Stimulated activated CD8-positive, alpha-beta memory T cell treated with anti-CD3 and anti-CD28 coated beads, Interleukin-4, amount 100 ng/mL, for 1 hour (primary cell): Measurements from ENCODE around the gene SLC22A12.

ENCODE experiments used
- DNase-seq, 2 donors: peaks; one replicate each; pipeline ENCODE4 v3.0.0-alpha.2; 2020; ENCODE audit warnings: low read depth in 2 of 2, low spot score in 1 of 2

Gene SLC22A12

DNA sequence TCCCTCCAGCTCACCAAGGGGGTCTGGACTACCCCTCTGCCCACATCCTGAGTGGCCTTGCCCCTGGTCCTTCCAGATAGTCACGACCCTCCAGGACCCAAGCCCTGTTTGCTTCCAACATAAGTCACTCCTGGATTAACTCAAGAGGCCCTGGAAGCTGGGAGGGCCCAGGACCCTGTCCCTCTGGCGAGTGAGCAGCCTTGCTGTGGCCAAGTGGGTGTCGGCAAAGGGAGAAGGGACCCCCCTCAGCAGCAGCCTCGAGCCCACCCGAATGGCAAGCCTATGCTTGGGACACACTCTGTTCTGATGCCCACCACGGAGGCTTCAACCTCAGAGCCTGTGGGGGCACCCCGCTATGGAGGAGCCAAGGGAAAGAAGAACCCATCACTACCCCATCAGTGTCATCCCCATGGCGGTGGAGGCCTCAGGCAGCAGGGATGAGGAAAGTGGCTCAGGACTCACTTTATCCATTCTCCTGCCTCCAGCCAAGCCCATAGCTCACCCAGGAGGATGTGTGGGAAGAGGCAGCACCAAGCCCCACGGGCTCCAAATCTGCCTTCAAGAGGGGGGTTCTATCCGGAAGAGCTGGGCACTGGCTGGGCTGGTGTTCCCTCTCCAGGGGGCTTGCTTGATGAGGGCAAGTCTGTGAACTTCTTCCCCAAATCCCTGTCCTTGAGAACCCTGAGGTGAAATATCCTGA, 12.5 kb downstream of the SLC22A12 start:
- no peak for DNase-seq

DNA sequence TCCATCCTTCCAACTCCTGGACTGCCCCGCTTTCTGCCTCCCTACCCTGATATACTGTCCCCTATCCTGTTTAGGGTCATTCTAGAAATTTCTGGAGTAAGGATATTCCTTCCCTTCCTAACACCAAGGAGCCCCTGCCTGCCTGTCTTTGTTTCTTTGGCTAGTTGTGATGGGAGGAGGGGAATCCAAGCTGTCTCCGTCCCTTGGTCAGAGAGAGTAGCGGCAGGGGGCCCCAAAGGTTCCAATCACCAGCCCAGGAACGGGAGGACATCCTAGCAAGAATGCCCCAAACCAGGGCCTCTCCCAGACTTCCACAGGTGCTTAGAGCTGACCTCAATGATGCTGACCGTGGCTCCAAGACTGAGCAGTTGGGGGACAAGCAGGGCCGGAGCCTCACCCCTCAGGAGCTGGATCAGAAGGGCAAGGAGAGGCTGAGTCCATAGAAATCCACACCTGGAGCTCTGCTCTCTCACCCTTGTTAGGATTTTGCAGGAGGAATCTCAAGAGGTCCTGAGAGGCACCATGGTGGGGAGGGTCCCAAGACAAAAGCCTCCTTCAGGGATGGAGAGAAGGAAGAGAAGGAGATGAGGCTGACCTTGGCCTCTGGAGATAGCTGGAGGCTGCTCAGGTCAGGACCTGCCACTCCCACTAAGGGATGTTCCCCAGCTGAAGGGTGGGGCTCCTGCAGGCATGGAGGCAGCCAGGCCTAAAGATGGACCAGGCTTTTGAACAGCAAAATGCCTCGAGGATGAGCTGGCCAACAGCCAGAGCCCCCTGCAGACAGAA, 13.6 kb downstream of the SLC22A12 start:
- DNase-seq: no peak

DNA sequence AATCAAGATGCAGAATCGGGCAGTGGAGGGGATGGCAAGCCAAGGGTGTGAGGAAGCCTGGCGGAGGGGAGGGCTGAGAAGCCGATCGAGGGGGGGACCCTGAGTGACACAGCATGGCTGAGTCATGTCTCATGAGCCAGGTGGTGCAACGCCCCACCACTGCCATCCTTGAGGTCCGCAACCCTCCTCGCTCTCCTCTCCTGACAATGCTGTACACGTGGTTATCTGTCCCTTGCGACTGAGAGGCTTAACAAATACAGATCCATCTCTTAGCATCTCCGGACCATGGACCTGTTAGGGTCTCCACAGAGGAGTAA, 14.2 kb downstream of the SLC22A12 start:
- no peak for DNase-seq

DNA sequence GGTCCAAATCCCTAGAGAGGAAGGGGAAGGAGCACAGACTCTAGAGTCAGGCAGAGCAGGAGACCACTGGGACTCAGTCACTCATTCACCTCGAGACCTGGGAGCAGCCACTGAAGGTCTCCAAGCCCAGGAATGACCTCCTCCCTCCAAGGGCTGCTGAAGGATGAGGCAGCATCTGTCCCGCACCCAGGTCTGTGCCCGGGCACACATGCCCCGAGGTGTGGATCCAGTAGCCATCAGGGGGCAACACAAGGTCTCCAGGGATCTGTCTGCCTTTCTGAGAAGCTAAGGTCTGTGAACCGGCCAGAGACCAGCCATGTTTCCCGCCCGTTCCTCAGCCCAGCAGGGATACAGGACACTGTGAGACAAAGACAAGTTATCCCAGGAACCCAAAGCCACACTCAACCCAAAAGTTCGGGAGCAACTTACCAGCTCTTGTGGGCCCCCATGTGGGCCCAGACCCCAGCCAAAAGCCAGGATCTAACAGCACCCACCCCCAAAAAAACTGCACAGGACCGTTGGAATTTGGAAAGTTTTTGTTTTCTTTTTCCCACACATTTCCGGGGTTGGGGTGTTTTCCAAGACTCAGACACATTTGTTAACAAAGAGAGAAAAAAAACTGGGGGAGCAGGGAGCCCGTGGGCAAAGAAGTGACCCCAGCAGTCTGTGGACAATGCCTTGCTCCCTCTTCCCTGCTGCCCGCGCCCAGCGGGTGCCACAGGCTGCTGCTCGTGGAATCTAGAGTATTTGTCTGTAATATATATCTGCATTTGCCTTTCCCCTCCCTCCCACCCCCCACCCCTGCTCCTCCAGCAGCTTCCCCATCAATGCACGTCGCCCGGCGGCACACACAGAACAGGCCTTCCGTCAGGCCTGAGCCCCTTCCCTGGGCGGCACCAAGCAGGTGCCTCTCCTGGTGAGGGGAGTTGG, 14.9 kb downstream of the SLC22A12 start:
- DNase-seq: no peak

DNA sequence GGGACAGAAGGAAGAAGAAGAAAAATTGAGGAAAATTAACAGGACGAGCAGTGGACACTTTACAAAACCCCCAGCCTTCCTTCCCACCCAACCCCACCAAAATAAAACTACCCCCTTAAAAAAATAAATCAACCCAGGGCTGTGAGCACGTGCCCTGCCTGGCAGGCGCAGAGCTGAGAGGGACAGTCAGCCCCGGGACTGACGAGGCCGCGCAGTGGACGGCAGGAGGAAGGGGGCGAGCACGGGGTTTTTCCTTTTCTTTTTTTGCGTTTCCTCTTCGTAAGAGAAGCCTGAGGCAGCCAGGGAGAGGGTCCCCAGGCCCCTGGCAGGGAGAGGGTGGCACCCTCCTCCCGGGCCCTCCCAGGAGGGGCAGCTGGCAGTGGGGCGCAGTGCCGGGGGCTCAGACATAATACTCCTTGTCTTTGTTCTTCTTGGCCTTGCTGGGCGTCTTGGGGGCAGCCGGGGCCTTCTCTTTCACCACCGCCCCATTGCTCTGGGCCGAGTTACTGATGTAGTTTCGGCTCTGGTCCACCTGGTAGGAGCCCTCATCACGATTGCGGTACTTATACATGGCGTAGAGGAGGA, 15.9 kb downstream of the SLC22A12 start:
- no peak for DNase-seq

DNA sequence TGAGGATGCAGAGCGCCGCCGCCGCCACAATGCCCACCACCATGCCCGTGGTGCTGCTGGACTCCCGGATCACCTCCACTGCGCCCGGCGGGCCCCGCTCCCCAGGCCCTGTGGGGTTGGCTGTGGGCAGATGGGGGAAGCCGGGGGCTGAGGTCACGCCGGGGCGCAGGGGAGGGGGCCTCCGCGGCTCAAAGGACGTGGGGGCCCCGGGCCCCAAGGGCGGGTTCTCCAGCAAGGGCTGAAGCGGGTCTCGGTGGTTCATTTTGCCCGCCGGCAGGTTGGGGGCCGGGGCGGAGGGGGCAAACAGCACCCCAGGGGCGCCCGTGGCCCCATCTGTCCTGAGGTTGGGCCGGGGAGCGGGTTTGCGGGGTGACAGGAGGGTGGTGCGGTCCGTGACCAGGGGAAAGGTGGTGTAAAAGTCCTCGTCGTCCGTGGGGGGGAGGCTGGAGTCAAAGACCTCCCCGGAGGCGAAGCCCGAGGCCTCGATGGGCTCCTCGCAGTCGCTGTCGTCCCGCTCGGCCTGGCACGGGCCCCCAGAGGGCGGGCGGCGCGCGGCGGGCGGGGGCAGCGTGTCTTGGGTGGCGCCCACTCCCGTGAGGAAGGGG, 16.5 kb downstream of the SLC22A12 start:
- no peak for DNase-seq

DNA sequence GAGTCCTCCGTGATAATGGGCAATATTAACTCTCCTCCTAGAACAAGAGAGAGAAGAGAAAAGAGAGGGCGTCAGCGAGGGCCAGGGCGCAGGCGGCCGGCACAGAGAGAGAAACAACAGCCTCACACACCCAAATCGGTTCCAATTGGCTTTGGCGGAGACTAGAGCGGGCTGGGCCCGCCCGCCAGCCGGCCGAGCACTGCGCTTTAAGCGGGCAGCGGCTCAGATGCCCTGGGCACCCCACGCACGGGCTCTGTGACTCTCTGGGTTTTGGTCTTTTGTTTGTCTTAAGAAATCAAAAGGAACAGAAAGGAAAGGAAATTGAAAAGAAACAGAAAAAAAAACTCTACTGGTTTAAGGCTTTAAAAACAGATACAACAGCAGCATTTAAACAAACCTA, 17.0 kb downstream of the SLC22A12 start:
- no peak for DNase-seq

DNA sequence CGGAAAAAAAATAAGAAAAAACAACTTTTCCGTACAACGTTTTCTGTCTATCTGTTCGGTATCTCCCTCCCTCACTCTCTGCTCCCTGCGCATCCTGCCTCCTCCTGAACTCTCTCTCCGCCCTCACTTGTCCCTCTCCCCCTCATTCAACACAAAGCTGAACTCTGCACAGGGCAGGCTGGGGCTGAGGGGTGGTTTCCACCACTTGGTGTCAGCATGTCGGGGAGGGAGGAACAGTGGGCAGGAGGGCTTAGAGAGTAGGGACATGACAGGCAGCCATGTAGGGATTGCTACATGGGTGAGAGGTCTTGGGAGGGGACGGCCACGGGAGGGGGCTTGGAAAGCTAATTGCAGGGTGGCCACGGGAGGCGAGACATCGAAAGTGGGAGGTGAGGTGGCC, 17.6 kb downstream of the SLC22A12 start:
- DNase-seq: no peak

DNA sequence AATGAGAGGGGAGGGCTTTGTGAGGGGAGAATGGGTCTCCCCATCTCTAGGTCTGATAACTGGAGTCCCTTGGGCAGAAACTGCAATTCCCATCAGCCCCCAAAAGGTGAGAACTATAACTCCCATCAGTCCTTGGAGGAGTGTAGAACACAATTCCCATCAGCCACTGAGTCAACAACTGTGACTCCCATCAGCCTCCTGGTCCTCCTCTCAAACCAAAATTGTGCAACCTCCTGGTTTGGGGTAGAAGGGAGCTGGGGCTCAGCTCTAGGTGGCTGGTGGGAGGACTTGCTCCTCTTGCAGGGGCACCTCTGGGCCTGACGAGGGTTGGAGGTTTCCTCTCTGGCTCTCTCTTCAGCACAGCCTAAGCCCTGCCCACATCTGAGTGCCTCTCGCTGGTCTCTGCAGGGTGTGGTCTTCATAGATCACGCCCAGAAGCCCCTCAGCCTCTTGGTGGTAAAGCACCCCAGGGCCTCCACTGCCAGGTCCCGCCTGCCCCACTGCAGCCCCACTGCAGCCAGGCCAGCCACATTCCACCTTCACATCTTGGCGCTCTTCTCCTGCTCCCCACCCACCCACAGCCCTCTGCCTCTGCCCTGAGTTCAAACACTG, 18.5 kb downstream of the SLC22A12 start:
- DNase-seq: no peak

DNA sequence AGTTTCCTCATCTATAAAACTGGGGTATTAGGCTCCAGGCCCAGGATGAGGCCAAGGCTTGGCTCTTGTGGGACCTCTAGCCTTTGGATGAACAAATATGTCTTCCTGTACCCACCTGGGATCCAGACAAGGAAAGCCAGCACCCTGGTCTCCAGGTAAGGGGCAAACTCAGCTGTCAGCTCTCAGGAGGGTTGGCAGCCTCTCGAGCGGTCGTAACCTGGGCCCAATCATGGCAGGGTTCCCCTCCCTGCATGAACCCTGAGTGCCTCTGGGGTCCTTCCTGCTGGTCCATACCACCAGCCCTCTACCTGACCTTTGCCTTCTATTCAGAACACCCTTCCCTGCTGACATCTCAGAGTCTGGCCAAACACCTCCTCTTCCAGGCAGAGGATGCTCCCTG, 19.6 kb downstream of the SLC22A12 start:
- no peak for DNase-seq

DNA sequence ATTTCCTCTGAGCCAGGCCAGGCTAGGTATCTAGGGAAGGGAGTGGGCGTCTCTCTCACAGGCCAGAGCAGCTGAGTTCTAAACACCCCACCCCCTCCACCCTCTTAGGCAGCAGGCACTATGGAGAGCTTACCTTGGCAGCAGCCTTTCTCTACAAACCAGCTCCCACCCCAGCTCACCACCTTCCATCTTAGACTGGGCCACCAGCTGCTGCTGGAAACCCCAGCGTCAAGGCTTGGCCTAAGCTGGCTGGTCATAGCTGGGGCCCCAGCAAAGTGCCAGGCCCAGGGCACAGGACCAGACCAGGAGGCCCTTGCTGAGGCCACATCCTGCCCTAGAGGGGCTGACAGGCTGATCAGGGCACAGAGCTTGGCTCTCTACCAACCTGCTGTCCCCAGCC, 20.2 kb downstream of the SLC22A12 start:
- no peak for DNase-seq

DNA sequence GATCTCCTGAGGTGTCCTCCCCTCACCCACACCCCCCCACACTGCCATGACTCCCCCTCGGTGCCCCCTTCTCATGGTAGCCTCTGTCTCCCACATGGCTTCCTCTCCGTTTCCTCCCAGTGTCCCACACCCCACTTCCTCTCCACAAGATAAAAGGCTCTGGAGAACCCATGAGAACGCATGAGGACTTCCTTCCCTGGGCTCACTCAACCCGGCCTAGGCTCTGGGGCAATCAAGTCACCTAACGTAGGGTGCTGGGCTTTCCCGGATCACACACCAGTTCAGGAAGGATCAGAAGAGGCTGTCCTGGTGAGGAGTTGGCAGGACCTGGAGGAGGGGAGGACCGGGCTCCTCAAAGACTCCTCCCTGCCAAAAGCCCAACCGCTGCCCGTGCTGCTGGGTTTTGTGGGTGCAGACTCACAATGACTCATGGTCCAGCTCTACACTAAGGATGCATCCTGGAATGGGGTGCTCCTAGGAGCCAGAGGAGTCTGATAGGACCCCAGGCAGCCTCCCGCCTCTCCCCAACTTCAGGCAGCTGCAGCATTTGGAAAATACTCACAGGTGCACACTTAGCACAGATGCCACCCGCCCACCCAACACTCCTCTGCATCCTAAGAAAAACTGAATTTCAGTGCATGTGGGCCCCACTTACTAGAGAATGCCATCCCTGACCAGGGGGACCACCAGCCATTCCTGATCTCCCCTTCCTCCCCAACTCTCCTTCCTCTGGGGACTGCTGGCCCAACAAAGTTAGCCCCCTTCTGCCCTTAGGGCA, 21.0 kb downstream of the SLC22A12 start:
- no peak for DNase-seq

DNA sequence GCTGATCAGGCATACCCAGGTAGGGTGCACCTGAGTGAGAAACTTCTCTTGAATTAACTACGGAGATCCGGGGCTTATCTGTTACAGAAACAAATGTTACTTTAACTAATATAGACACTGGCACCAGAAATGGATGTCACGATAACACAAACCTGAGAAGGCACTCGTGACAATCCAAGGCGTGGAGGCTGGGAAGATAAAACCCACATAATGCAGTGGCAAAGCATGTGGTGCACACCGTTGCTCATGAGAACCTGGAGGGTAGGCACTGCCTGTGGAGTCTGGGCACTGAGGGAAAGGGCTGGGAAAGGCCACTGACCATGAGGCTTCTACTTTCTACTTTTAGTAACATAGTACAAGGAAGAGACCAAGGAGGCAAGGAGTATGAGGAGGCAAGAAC, 22.6 kb downstream of the SLC22A12 start:
- DNase-seq: no peak

DNA sequence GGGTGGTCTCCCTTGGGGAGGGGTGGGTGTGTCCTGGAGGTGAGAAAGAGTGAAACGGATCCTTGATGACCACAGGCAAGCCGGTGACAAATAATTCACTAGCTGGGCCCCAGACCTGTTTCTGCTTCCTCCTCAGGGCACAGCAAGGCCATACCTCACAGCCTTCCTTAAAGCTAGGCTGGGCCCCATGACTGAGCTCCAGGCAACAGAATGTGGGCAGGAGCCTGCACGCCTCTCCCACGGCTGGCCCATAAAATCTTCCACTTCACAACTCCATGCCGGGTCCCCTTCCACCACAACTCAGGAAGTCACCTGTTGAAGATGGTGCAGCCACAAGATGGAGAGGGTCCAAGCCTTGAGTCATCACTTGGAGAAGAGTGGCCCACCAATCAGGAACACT, 23.9 kb downstream of the SLC22A12 start:
- no peak for DNase-seq

DNA sequence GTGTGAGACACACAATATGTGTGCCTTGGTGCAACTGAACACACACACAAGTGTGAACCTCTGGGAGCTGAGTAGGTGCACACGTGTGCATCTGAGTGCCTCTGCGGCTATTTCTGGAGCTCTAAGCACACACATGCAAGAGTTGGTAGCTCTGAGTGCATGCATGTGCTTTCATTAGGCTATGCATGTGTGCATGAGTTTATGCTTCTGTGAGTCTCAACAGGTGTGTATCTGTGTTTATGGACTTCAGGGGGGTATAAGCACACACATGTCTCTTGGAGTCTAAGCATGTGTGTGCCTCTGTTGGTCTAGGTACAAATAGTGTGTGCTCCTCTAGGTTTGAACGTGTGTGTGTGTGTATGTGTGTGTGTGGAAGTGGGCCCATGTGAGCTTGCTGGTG, 25.8 kb downstream of the SLC22A12 start:
- no peak for DNase-seq

DNA sequence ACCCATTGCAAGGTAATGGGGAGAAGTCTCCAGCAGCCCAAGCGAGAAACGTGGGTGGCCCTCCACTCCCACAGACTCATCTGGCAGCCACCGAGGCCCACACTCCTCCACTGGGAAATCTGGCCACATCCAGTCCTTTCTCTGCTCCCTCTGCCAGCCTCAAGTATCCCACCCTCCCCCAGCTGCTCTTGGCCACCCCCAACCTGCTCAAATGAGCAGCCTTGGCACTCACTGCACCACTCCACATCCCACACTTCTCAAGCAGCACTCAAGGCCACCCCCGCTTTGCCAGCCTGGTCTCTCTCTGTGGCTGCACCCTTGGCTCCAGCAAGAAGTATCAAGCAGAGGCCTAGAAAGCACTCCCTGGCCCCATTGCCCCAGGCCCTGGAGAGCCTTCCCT, 28.2 kb downstream of the SLC22A12 start:
- DNase-seq: no peak

DNA sequence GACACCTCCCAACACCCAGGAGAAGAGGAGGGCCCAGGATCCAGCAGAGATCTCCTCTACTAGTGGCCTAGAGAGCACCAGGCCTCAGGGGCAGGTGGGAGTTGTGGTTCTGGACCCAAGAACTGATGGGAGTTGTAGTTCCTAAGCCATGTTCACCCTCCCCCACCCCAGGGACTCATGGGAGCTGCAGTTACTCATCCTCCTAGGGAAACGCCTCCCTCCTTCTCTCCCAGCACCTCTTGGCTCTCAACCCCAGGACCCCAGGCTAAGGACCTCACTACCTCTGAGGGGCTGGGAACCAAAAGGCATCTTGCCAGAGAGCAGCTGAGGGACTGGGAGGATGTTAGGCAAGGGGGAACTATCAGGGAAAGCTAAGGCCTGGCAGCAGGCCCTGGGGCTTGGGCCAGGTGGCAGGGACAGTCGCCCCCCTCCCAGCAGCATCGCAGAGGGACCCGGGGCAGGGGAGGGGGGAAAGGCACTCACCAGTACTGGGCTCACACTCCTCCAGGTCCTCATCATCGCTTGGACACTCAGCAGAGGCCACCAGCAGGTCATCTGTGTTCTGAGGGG, 28.9 kb downstream of the SLC22A12 start:
- no peak for DNase-seq

DNA sequence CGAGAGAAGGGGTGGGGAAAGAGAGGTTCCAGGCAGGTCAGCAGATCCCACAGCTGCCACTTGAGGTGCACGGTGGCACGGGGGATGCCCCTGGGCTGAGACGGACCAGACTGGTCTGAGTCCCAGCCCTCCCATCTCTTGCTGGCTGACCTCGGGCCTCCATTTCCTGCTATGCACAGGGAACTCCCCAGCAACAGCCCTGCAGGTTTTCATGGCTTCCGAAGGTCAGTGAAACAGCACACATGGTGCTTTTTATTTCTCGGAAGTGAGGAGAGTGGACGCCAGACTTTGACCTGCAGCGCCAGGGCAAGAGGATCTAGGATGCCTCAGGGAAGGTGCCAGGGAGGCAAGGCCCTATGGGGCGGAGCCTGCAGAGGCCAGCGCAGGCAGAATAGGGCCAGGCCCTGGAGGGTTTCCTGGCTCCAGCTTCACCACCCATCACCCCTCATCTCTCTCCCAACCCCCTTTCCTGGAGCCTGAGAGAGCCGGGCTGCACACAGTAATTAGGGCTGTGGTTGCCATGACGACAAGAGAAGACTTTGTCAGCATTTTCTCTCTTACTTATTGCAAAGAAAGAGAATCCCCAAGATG, 29.5 kb downstream of the SLC22A12 start:
- DNase-seq: no peak
